ENCODE results near the gene KIF26B.
"Not testable (repeated sequence)": the region's sequence is repeated elsewhere in the genome, so short reads cannot be mapped to it uniquely, and the experiment has no call there.

KIF26B gene

DNA sequence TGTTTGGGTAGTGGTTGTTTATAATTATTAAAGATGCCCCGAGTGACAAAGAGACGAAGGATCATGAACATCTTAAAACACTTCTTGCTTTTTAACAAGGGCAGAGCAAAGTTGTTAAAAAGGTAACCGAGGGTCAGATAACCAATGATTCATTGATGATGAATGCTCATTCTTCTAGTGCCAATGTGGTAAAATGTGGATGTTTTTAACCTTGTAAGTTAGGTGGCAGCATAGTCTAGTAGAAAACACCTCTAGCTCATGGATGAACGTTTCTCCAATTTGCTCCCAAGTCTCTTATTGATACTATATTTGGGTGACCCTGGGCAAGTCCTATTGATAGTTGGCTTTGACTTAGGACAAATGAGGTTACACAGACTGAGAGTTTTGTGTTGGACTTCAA is 167.9 kb downstream of the KIF26B start:
- DNase-seq (ENCODE audit: low read depth in 2 of 2): no peak

DNA sequence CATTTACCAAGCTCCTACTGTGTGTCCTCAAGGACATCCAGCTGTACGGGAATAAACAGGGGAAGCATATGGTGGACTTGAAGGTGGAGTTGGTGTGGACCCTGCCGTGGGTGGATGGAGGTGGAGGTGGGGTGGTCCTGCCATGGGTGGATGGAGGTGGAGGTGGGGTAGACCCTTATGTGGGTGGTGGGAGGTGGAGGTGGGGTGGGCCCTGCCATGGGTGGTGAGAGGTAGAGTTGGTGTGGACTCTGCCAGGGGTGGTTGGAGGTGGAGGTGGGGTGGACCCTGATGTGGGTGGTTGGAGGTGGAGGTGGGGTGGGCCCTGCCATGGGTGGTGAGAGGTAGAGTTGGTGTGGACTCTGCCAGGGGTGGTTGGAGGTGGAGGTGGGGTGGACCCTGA is 169.0 kb downstream of the KIF26B start:
- DNase-seq (ENCODE audit: low read depth in 2 of 2): not testable (repeated sequence)

DNA sequence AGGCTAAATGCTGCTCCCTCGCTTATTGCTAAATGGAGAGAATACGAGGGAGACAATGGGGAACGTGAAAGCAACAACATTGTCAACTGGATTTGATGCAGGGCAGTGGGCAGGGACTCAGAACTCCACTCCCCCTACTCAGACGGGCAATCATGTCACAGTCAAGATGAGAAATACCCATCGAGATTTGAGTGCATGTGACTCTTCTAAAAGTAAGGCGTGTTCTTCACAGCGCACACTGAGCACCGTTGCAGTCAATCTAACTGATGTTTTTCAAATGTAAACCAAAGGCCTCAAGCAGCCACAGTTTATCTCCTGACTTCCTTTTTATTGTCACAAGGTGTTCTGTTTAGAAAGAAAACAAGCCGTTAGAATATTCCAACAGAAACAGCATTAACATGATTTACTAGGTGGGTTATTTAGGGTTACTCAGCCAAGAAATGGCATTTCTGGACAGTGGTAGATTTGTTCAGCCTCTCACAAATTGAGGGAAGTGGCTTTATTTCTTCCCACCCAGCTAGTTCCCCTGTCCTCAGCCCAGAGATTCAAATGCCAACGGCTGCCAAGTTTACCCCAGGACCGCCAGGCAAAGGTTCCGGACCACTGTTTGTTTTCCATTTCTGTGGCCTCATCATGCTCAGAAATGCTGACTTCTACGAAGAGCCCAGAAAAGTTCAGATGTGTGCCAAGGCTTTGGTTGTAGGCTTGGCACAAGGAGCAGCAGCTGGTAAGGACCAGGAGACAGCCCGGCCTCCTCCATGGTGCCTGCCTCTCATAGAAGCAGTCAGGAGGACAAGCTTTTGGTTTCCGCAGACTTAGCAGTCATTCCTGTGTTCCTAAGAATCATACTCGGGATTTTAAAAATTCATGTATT is 171.4 kb downstream of the KIF26B start:
- DNase-seq (ENCODE audit: low read depth in 2 of 2): no peak

DNA sequence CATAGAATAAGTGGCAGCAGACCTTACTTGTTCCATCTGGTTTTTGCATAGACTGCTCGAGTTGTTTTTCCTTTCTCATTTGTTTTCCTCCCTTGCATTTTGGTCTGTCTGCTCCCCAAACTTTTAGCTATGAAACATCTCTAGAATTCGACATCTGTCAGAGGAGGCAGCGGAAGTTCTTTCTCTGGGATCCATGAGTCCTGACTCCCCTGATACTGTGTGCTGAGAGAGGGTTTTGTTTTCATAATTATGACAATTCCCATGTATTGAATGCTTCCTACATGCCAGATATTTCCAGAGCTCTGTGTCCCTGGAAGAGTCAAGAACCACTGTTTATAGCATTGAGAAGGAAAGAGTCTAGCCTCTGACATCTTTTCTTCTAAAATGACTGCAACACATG is 172.6 kb downstream of the KIF26B start:
- no peak for DNase-seq (ENCODE audit: low read depth in 2 of 2)

DNA sequence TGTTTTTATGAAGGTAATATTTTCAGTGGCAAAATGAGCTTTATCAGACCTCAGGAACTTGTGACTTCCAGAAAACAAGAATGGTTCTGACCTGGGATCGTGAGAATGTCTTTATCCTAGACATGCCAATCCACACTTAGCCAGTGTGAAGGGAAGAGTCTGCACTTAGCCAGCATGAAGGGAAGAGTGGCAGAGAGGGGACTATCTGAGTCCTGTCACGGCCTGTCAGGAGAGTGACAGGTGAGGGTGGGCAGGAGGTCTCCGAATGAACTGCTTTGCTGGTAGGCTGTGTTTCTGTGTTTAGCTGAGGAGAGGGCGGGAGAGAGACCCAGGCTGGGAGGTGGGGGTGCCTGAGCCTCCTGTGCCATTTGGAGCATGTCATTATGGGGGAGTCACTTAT is 173.1 kb downstream of the KIF26B start:
- DNase-seq (ENCODE audit: low read depth in 2 of 2): no peak

DNA sequence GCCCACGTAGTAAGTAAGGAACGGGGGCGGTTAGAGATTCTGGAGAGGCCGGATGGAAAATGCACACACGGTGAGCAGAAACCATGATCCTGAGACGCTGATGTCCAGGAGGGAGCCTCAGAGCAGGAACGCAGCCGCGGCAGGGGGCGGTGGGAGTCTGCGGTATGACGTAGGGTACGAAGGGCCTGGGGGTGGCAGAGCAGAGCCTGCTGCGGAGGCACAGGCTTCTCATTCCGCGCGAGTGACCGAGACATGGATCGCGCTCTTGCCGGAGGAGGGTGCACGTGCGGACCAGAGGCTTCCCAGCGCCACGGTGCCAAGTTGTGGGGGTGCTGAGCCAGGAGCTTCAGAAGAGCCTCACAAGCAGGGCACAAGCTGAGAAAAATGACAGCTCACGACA is 176.2 kb downstream of the KIF26B start:
- no peak for DNase-seq (ENCODE audit: low read depth in 2 of 2)

DNA sequence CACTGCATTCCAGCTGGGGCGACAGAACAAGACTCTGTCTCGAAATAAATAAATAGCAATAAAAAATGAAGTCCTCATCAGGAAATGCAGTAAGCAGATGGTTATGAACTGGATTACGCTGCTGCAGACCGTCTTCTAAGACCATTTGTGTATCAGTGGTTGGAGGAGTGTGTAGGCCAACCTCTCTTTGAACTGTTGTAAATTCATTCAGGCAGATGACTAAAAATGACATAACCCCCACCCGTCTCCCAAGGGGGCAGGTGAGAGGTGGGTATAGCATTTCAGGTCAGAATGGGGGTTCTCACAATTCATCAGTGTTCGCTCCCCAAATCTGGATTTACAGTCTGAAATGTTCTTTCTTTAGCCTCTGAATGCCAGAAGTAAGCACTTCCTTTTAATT is 177.3 kb downstream of the KIF26B start:
- no peak for DNase-seq (ENCODE audit: low read depth in 2 of 2)

DNA sequence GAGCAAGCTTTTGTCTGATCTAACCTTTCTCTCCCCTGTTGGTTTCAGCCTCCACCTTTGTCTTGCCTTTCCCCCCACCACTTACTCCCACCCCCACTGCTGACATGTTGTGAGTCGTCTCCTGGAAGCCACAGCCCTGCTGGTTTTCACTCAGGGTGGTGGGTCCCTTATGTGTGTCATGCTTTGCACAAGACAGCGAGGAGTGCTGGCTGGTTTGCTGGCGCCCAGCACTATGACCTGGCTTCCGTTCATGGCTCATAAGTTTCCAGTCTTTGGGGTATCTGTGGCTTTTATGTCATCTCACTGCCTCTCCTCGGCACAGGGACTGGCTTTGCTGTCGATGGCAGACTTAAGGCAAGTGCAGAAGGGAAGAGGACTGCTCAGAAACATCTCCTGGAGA is 177.7 kb downstream of the KIF26B start:
- peak; percentile 51 to 54 for DNase-seq (ENCODE audit: low read depth in 2 of 2)

DNA sequence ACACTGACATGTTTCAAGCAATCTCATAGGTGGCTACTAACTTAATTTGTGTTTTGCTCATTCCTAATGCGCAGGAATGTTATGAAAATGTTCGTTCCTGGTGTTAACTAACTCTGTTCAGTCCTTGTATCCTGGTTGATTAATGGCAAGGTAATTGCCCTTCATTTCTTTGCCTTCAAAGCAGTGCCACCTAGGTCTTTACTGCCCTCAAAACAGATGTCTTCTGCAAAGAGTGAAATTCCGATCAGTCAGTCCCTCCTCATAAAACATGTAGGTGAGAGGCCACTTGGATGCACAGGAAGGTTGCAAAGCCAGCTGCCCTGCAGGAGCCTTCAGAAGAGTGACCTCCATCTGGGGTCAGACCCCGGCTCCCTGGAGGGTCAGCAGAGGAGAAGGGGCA is 179.4 kb downstream of the KIF26B start:
- DNase-seq (ENCODE audit: low read depth in 2 of 2): no peak

DNA sequence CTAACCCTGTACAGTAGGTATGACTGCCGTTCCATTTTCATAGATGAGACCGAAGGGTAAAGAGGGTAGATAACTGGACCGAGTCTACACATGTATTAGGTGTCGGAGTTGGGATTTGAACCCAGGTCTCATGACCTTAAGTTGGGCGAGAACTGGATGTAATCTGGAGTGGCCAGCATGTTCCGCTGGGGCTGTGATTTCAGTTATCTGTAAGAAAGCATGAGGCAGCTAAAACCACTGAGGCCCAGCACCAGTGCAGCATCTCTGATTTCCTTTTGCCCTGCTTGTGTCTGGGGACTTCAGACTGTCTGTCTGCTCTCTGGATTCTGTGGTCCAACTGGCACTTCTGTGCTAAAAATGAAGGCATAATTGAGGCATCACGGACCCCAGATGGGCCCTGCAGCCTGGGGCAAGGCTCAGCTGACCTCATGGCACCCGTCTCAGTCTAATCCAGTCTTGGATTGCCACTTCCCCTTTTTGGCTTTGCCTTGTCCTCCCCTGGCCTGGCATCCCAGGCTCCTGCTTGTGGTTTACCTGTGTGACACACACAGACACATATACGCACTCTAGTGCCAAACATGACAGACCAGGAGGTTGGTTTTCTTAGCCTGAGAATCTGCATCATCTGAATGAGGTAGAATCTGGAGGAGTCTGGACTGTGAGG is 180.2 kb downstream of the KIF26B start:
- DNase-seq (ENCODE audit: low read depth in 2 of 2): no peak

DNA sequence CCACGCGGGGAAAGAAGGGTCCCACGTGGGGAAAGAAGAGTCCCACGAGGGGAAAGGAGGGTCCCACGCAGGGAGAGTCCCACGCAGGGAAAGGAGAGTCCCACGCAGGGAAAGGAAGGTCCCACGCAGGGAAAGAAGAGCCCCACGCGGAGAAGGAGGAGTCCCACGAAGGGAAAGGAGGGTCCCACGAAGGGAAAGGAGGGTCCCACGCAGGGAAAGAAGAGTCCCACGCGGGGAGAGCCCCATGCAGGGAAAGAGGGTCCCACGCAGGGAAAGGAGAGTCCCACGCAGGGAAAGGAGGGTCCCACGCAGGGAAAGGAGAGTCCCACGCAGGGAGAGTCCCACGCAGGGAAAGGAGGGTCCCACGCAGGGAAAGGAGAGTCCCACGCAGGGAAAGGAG is 180.9 kb downstream of the KIF26B start:
- DNase-seq (ENCODE audit: low read depth in 2 of 2): not testable (repeated sequence)

DNA sequence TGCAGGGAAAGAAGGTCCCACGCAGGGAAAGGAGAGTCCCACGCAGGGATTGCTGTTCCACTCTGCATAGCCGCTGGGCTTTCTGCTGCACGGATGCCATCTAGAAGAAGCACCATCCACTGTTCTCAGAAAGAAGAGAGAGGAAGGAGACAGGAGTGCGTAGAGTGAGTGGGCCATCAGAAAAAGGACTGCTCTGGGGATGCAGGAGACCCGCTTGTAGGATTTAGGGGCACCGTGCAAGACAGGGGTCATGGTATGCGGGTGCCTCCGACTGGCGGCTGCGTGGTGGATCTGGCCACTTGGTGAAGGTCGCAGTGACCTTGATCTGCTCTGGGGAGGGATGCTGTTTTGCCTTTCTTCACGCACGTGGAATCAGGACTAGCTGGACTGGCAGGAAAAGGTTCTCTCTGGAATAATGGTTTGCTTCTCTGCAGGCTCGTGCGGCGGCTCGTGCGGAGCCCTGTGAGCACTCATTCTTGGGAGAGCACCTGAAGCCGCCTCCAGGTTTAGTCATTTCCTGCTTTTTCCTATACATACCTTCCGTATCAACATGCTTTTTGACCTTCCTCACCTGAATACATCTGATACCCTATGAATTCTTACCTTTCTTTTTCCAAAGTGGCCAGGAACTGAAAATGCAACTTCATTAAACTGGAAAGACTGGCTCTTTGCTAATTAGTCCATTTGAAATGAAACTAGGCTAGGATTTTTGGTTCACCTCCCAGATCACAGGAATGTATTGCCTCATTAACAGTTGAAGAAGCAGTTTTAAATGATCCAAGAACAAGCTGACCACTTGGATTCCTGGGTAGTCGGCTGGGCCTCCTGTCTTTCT is 181.6 kb downstream of the KIF26B start:
- no peak for DNase-seq (ENCODE audit: low read depth in 2 of 2)

DNA sequence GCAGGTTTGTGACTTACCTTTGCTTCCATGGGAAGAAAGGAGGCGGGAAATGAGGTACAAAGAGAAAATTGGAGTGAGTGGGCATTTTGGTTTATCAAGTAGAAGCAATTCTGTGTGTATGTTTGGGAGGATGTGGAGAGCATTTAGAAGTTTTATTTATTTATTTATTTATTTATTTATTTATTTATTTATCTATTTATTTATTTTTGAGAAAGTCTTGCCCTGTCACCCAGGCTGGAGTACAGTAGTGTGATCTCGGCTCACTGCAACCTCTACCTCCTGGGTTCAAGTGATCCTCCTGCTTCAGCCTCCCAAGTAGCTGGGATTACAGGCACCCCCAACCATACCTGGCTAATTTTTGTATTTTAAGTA is 182.2 kb downstream of the KIF26B start:
- DNase-seq (ENCODE audit: low read depth in 2 of 2): not testable (repeated sequence)

DNA sequence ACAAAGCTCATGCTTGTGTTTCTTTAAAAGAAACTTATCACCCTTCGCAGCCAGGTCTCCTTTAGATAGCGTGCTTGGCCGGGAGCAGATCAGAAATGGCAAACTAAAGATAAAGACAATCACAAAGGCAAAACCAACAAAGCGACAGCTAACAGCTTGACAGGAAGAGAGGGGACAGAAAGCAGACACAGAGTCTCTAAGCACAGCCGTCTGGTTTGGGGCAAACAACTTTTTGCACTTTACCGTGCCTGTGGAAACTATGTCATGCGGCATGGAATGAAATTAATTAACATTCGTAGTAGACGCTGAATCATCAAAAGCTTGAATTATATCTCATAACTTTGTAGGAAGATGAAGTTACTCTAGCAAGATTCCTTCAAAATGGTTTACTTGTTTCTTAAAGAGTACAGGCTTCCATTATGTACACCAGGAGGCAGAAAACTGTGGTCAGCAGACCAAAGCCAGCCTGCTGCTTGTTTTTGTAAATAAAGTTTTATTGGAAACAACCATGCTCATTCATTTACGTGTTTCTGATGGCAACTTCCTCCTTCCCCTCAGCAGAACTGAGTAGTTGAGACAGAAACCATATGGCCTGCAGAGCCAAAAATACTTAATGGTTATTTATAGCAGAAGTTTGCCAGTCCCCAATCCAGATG is 183.2 kb downstream of the KIF26B start:
- no peak for DNase-seq (ENCODE audit: low read depth in 2 of 2)

DNA sequence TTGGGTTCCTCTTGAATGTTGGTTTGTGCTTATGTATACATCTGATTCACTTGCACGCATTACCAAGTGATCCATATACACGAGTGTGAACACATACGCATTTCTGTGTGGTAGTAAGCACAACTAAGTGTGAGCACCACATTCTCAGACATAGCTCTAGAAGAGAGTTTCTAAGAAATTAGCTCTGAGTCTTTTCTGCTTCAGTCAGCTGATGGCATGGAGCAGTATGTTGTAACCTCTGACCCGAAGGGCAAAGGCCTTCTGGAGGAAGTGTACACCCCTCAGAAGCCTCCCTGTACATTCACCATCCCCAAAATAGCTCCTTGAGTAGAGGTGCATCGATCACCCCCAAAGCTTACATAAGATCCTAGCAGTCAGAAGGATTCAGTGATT is 183.7 kb downstream of the KIF26B start:
- DNase-seq (ENCODE audit: low read depth in 2 of 2): no peak

DNA sequence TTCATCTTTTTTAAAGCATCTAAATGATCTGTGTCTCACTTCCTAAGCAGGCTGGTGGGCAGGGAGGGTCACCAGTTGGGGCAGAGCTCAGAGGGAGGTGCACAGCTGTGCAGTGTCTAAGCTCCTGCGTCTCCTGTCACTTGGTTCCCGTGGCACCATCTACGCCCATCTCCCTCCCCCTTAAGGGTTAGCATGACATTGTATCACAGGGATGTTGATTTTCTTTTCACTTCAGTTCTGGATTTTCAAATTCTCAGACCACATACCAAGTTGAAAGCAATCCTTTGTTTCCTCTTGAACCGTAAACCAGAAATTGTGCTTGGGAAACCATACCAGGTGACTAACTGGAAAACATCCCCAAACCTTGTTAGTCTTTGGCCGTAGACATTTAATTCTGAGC is 187.0 kb downstream of the KIF26B start:
- DNase-seq (ENCODE audit: low read depth in 2 of 2): no peak

DNA sequence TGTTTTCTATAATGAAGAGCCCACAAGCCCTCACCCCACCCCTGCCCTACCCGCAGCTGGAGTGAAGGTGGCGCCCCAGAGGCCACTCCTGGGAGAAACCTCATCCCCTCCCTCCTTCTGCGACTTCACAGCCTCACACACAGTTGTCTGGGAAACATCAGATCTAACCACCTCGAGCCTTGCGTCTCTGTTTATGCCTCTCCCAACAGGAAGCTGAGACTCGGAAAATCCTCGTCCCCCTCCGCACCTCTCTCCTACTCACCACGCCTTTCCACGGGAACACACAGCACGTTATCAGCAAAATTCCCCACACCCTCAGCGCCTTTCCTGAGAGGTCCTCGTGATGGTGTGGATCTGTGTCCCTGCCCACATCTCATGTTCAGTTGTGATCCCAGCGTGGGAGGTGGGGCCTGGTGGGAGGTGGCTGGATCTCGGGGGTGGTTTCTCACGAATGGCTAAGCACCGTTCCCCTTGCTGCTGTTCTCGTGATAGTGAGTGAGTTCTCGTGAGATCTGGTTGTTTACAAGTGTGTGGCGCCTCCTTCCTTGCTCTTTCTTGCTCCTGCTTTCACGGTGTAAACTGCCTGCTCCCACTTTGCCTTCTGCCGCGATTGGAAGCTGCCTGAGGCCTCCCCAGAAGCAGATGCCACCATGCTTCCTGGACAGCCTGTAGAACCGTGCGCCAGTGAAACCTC is 190.6 kb downstream of the KIF26B start:
- no peak for DNase-seq (ENCODE audit: low read depth in 2 of 2)

DNA sequence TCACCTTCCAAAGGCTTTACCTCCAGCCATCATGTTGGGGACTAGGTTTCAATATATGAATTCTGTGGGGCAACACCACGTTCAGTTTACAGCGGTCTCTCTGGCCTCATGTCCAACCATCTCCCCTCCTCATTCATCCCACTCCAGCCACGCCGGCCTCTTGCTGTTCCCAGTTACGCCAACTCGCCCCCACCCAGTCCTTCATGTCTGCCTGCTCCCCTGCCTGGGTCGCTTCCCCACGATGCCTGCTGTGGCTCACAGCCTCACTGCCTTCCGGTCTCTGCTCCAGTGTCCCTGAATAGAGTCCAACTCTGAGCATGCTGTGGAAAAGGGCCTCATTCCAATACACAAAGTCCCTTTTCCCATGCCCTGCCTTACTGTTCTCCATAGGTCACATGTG is 193.8 kb downstream of the KIF26B start:
- no peak for DNase-seq (ENCODE audit: low read depth in 2 of 2)

DNA sequence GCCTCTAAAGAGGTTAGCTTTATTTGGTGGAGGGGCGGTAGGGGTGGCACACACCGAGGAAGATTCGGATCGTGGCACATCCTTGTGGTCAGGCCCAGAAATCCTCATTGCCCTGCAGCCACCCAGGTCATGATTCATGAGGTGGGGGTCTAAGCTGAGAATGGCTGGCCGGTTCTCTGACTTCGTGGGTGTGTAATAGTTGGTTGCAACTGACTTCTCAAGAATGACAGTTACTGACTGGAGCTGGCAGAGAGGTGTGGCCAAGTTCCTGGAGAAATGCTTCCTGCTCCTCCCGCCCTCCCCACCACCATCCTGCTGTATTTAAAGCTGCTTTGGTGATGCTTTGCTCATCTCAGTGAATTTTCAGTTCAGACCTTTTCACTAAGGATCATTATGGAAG is 198.6 kb downstream of the KIF26B start:
- DNase-seq (ENCODE audit: low read depth in 2 of 2): no peak

DNA sequence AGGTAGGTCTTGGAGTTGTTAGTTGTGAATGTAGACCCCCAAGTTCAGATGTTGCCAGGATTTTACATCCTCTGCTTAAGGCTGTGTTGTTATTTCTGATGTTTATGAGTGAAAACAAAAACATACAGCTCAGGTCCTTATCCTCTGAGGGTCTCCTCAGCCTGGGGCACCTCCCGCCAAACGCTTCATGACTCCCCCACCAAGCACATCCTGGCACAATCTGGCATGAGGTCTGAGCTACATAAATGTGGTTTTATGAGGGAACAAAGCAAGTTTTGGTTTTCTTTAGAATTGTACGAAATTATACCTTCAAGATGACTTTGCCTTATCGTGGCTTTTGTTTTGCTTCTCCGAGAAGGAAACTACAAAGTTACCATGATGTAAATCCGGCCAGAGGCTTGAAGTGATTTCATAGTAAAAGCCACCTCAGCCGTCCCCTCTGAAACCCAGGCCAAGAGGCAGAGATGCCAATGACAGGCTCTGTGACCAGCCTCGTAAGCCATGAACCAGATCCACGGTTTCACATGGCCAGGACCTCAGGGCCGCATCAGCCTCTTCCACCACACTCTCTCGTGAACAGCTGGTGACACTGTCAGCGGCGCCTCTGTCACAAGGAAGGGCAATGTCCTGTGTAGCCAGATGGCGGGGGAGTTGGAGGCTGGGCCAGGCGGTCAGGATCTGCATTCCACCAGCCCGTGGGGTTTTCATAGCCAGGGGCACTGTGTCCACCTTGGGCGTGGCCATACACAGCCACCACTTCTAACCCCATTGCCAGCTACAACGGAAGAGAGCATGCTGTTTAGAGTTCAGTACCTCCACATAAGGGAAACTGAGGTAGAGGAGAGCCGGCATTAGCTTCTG is 199.4 kb downstream of the KIF26B start:
- DNase-seq (ENCODE audit: low read depth in 2 of 2): no peak
